Nephron (organoid): Measurements from ENCODE around the gene RELN.

Experiments
- H3K27ac Mint-ChIP-seq, 3 experiments: 2 replicates each; pipeline ENCODE4 v1.8.0; 2020; ENCODE audit warnings: mixed read lengths in 3 of 3, mild to moderate bottlenecking in 2 of 3, moderate library complexity in 1 of 3
- H3K27me3 Mint-ChIP-seq: 2 replicates; pipeline ENCODE4 v1.8.0; 2021; ENCODE audit warnings: low read depth, mild to moderate bottlenecking, moderate library complexity, mixed read lengths
- H3K36me3 Mint-ChIP-seq: 2 replicates; pipeline ENCODE4 v1.8.0; 2020; ENCODE audit warnings: low read depth, mixed read lengths
- H3K4me1 Mint-ChIP-seq: 2 replicates; pipeline ENCODE4 v1.8.0; 2020; ENCODE audit warnings: mixed read lengths
- H3K4me3 Mint-ChIP-seq, 3 experiments: 2 replicates each; pipeline ENCODE4 v1.8.0; 2020; ENCODE audit warnings: mild to moderate bottlenecking in 3 of 3, mixed read lengths in 3 of 3, moderate library complexity in 2 of 3
- H3K9me3 Mint-ChIP-seq: 2 replicates; pipeline ENCODE4 v1.8.0; 2020; ENCODE audit warnings: mixed read lengths
- TF ChIP-seq, protein P1 (sequence below), 3 experiments: fragments of 200-600 bp; sonication (generic); IDR thresholded peaks; one replicate each; pipeline ENCODE4 v1.5.0; 2021; ENCODE audit warnings: antibody characterized with exemption in 3 of 3; ENCODE audit not compliant: unreplicated experiment in 3 of 3

Gene RELN

DNA sequence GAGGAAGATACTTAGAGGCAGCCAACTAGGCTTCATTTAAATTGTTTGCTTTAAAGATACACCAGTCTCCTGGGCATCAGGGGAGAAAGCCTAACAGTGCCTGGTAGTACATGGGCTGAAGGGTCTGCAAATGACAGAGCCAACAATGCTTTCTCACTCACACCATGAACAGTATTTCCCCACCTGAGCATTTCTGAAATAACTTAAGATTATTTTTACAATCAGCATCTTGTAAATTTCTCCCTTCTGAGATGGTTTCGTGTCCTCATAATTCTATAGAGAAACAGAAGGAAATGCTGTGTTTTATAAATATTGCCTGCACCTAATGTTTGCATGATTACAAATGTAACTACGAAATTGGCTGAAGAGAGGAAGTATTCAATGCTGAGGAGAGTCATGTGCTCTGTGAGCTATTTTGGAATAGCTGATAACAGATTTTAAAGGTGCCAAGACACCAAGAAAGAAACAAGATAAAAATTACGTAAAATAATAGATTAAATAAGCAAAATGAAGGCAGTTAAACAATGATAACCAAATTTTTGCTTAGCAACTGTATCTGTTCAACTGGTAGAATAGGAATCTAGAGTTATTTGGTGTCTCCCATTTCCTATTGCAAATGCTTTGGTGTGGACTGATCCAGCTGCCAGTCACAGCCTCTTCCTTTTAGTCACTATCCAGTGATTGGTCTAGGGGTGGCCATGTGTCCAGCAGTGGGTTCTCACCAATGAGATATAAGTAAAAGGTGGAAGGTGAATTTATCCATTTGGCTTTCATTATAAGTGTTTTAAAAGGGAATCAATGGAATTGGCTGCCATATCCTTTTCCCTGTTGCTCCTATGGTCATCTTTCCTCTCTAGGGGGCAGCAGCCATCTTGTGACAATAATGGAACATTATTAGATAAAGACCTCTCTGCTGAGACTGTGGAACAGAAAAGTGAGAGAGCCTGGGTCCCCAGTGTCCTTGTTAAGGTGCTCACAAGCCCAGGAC, 375.5 kb downstream of the RELN start:
- no peaks in the 10 kb centered on the region for H3K36me3 Mint-ChIP-seq
- no peak overlapping the region for H3K27ac Mint-ChIP-seq
- TF ChIP-seq, protein P1, sequence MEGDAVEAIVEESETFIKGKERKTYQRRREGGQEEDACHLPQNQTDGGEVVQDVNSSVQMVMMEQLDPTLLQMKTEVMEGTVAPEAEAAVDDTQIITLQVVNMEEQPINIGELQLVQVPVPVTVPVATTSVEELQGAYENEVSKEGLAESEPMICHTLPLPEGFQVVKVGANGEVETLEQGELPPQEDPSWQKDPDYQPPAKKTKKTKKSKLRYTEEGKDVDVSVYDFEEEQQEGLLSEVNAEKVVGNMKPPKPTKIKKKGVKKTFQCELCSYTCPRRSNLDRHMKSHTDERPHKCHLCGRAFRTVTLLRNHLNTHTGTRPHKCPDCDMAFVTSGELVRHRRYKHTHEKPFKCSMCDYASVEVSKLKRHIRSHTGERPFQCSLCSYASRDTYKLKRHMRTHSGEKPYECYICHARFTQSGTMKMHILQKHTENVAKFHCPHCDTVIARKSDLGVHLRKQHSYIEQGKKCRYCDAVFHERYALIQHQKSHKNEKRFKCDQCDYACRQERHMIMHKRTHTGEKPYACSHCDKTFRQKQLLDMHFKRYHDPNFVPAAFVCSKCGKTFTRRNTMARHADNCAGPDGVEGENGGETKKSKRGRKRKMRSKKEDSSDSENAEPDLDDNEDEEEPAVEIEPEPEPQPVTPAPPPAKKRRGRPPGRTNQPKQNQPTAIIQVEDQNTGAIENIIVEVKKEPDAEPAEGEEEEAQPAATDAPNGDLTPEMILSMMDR (IDR thresholded peaks at IDR 0.05; ENCODE audit: unreplicated experiment in 3 of 3), result no peak
- no peaks in the 10 kb centered on the region for H3K9me3 Mint-ChIP-seq
- no peak overlapping the region for H3K4me3 Mint-ChIP-seq
- H3K27me3 Mint-ChIP-seq, result no peaks in the 10 kb centered on the region
- H3K4me1 Mint-ChIP-seq, result peaks cover 10% of the 10 kb centered on the region

DNA sequence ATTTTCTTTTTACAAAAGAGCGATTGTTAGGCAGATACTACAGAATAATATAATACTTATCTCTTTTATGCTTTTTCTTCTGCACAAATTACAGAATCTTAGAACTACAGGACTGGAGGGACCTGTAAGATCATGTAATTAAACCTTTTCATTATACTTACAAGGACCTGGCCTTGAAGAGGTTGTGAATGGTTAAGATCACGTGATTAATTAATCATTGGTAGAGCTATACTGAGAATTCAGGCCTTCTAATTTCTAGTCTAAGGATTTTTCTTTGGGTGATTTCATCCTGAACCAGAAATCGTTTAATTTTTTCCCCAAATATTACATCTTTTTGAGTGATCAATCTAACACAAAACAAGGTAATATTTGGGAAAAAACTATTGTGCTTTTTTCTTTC, 379.7 kb downstream of the RELN start:
- no peaks in the 10 kb centered on the region for H3K36me3 Mint-ChIP-seq
- TF ChIP-seq, protein P1 (IDR thresholded peaks at IDR 0.05; ENCODE audit: unreplicated experiment in 3 of 3), result no peak
- no peaks in the 10 kb centered on the region for H3K9me3 Mint-ChIP-seq
- H3K4me3 Mint-ChIP-seq, result no peak overlapping the region
- no peaks in the 10 kb centered on the region for H3K4me1 Mint-ChIP-seq
- no peak overlapping the region for H3K27ac Mint-ChIP-seq
- peaks cover 4% of the 10 kb centered on the region for H3K27me3 Mint-ChIP-seq

DNA sequence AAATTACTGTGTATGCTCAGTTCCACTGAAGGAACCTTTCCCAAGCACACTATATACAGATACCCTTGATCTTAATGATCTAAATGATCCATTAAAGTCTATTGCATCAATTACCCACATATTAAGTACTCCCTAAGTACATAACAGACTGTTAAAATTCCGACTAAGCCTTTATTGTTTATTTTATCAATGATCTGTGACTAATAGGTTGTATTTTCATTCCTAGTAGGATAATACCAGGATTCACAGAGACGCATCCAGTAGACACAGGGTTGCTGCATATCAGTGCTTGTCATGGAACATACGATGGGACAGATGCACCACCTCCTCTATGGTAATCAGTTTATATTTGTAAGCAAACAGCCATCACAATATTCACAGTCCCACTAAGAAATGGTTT, 383.8 kb downstream of the RELN start:
- no peaks in the 10 kb centered on the region for H3K4me1 Mint-ChIP-seq
- H3K27ac Mint-ChIP-seq, result no peak overlapping the region
- peaks cover 13% of the 10 kb centered on the region for H3K27me3 Mint-ChIP-seq
- no peak overlapping the region for H3K4me3 Mint-ChIP-seq
- H3K36me3 Mint-ChIP-seq, result no peaks in the 10 kb centered on the region
- TF ChIP-seq, protein P1 (IDR thresholded peaks at IDR 0.05; ENCODE audit: unreplicated experiment in 3 of 3), result no peak
- H3K9me3 Mint-ChIP-seq, result no peaks in the 10 kb centered on the region

DNA sequence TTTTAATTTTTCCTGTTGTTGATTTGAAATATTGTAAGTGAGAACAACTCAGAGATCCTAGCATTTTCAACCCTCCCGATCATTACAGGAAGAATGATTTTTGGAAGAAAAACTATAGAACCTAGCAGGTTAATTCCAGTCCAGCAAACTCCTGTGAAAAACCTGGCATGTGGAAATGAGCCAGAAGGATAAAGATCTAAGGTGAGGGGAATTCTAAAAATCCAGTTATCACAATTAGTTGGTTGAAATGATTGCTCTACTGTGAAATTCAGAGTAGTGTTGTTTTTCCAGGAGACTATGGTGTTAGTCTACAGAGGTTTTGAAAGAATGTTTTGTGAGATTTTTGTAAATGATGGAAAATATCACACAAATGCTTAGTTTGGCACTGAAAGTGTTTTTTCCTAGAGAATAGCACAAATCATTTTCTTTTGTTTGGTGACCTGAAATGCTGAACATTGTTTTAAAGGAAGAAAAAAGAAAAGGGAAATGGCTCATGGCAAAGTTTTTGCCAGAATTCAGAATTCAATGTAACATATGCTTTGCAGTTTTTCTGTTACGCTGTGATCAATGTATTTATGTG, 391.0 kb downstream of the RELN start:
- TF ChIP-seq, protein P1 (IDR thresholded peaks at IDR 0.05; ENCODE audit: unreplicated experiment in 3 of 3), result no peak
- H3K27ac Mint-ChIP-seq, result no peak overlapping the region
- H3K4me1 Mint-ChIP-seq, result no peaks in the 10 kb centered on the region
- no peaks in the 10 kb centered on the region for H3K9me3 Mint-ChIP-seq
- H3K27me3 Mint-ChIP-seq, result peaks cover 12% of the 10 kb centered on the region
- no peaks in the 10 kb centered on the region for H3K36me3 Mint-ChIP-seq
- H3K4me3 Mint-ChIP-seq, result no peak overlapping the region

DNA sequence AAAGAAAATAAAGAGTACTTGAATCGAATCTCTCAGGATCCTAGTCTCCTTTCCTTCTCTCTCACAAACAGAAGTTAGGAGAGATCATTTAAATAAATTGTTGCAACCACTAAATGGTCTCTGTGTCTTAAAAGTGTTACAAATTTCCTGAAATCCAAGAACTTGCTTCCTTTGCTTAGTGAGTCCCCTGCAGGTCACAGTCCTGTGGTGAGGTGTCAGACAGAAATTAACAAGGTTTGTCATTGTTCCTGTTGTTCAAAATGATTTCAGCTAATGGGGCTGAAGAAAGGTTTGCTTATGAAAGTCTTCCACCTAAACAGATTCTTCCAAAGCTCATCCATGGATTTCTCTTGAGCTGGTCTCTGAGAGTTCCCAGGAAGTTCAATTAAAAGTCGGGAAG, 391.9 kb downstream of the RELN start:
- H3K27me3 Mint-ChIP-seq, result peaks cover 7% of the 10 kb centered on the region
- H3K27ac Mint-ChIP-seq, result no peak overlapping the region
- no peaks in the 10 kb centered on the region for H3K9me3 Mint-ChIP-seq
- TF ChIP-seq, protein P1 (IDR thresholded peaks at IDR 0.05; ENCODE audit: unreplicated experiment in 3 of 3), result no peak
- H3K4me3 Mint-ChIP-seq, result no peak overlapping the region
- no peaks in the 10 kb centered on the region for H3K4me1 Mint-ChIP-seq
- no peaks in the 10 kb centered on the region for H3K36me3 Mint-ChIP-seq
